Measurements from ENCODE around the gene KLF11. TPM values are rescaled to one million over a fixed set of nuclear protein-coding genes. Genes with fewer than 3 reads are reported as not detected.
"Not testable (repeated sequence)": the region's sequence is repeated elsewhere in the genome, so short reads cannot be mapped to it uniquely, and the experiment has no call there.

Gene KLF11
- total and polyA plus RNA-seq, 5 experiments from 2014 or later: 1.3 to 10.8 (median 4.3) TPM

DNA sequence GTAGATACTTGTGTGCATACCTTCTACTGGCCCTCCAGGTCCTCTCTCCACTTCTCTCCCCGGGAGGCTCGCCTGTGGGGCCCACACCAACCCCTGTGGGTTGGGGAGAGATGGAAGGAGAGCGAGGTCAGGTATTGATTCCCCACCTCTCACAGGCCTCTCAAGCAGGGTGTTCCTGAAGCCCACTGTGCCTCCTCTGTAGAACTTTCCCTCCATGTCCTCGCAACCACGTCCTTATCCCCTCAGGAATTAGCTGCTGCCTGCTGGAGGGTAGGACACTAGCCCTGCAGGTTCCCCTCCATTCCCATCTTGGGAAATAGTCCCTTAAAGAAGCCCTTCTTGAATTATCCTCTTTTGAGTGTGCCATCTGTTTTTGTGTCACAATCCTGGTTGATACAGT lies 38.9 kb upstream of the KLF11 start:
- POLR2A ChIA-PET: no interaction called here
- ATAC-seq (no peak), DNase-seq (no peak)
- no peaks in the 10 kb centered on the region for H3K9me3 Mint-ChIP-seq
- H3K36me3 Mint-ChIP-seq: no peaks in the 10 kb centered on the region
- peaks cover 0 to 1% (median 0%) of the 10 kb centered on the region in 4 donors for H3K4me1 Mint-ChIP-seq
- H3K27ac Mint-ChIP-seq: no peak overlapping the region
- H3K27me3 Mint-ChIP-seq: peaks cover 2 to 47% (median 12%) of the 10 kb centered on the region in 5 donors
- H3K4me3 Mint-ChIP-seq: no peak overlapping the region

DNA sequence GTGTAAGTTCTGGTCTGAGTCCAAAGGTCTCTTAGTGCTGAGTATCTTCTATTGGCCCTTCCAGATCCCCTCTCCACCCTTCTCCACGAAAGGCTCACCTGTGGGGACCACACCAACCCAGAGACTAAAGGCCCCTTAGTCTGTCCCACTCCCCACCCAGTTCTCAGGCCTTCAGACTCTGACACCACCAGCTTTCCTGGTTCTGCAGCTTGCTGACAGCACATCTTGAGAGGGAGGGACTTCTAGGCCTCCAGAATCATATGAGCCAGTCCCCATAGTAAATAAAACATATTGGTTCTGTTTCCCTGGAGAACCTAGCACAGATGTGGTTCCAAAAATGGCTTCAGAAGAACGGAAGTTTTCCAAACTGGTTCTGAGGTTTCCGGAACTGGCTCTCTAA lies 38.5 kb upstream of the KLF11 start:
- ATAC-seq: no peak
- Mint-ChIP-seq H3K36me3 (no peaks in the 10 kb centered on the region), H3K4me1 (peaks cover 0 to 1% (median 0%) of the 10 kb centered on the region in 4 donors), H3K9me3 (no peaks in the 10 kb centered on the region), H3K27ac (no peak overlapping the region), H3K27me3 (peaks cover 2 to 47% (median 12%) of the 10 kb centered on the region in 5 donors), H3K4me3 (no peak overlapping the region)
- POLR2A ChIA-PET: no interaction called here
- no peak for DNase-seq

DNA sequence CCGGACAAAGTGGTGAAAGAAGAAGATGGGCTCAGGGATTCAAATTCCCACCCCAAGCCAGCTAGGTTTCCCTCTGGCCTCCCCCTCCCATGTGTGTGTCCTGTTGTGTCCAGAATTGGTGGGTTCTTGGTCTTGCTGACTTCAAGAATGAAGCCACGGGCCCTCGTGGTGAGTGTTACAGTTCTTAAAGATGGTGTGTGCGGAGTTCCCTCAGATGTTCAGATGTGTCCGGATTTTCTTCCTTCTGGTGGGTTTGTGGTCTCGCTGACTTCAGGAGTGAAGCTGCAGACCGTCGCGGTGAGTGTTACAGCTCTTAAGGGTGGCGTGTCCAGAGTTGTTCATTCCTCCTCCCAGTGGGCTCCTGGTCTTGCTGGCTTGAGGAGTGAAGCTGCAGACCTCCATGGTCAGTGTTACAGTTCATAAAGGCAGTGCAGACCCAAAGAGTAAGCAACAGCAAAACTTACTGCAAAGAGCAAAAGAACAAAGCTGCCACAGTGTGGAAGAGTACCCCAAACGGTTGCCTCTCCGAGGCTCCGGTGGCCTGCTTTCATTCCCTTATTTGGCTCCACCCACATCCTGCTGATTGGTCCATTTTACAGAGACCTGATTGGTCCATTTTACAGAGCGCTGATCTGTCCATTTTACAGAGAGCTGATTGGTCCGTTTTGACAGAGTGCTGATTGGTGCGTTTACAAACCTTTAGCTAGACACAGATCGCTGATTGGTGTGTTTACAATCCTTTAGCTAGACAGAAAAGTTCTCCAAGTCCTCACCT lies 37.7 kb upstream of the KLF11 start:
- peak overlapping the region in 2 of 10 donors; percentile 21 to 32 for H3K27ac Mint-ChIP-seq
- DNase-seq (no peak), ATAC-seq (no peak)
- H3K4me3 Mint-ChIP-seq: no peak overlapping the region
- H3K27me3 Mint-ChIP-seq: peaks cover 2 to 47% (median 12%) of the 10 kb centered on the region in 5 donors
- no peaks in the 10 kb centered on the region for H3K9me3 Mint-ChIP-seq
- H3K4me1 Mint-ChIP-seq: peaks cover 0 to 1% (median 0%) of the 10 kb centered on the region in 4 donors
- H3K36me3 Mint-ChIP-seq: no peaks in the 10 kb centered on the region
- POLR2A ChIA-PET: no interaction called here

DNA sequence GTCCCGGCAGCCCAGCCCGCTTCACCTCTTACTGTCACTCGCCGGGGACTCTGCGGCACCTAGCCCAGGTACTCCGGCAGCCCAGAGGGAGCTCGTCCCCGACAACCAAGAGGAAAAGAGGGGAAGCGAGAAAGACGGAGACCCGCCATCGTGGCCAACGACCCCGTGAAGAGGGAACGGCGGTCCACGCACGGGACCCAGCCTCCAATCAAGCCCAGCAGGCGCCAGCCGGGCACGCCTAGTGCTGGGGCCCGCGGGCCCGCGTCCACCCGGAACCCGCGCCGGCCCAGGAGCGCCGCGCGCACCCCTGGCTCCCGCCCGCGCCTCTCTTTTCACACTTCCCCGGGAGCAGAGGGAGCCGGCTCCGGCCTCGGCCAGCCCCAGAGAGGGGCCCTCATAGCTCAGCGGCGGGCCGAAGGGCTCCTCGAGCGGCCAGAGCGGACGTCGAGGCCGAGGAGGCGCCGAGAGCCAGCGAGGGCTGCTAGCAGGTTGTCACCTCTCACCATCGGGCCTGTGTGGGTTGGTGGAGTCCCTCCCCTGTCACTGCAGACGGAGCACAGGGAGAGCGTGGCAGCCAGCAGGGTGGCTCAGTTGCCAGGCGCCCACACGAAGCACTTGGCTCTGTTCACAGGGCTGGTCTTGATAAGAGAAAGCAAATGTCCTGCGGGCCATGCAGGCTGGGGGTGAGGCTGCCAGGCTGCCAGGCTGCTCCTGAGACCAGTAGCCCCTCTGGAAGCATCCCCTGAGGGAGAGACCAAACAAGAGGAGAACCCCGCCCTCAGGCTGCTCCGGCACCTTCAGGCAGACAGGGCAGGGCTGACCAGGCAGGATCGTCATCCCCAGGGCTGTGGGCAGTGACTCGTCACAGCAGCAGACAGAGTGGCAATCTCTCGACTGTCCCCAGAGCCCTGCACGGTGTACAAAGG lies 36.9 kb upstream of the KLF11 start:
- POLR2A ChIA-PET: no interaction called here
- Mint-ChIP-seq H3K9me3 (no peaks in the 10 kb centered on the region), H3K36me3 (no peaks in the 10 kb centered on the region), H3K4me1 (peaks cover 0 to 1% (median 0%) of the 10 kb centered on the region in 4 donors), H3K27ac (no peak overlapping the region), H3K27me3 (peaks cover 2 to 47% (median 12%) of the 10 kb centered on the region in 5 donors), H3K4me3 (no peak overlapping the region)
- DNase-seq: no peak
- ATAC-seq: peak; percentile 33 to 43

- Mint-ChIP-seq H3K4me3 (no peak overlapping the region), H3K27ac (no peak overlapping the region), H3K4me1 (peaks cover 0 to 1% (median 0%) of the 10 kb centered on the region in 4 donors), H3K27me3 (peaks cover 2 to 47% (median 12%) of the 10 kb centered on the region in 5 donors), H3K36me3 (no peaks in the 10 kb centered on the region), H3K9me3 (no peaks in the 10 kb centered on the region)
- DNase-seq (no peak), ATAC-seq (no peak)
- POLR2A ChIA-PET: no interaction called here
These were observed 35.9 kb upstream of the KLF11 start for GRCh38 chr2:10007435-10007834.

GRCh38 chr2:10007921-10008808 lies 35.2 kb upstream of the KLF11 start:
- H3K27me3 Mint-ChIP-seq: peaks cover 2 to 47% (median 12%) of the 10 kb centered on the region in 5 donors
- no peak overlapping the region for H3K27ac Mint-ChIP-seq
- no peak overlapping the region for H3K4me3 Mint-ChIP-seq
- ATAC-seq (no peak), DNase-seq (no peak)
- H3K4me1 Mint-ChIP-seq: peaks cover 0 to 1% (median 0%) of the 10 kb centered on the region in 4 donors
- no peaks in the 10 kb centered on the region for H3K9me3 Mint-ChIP-seq
- H3K36me3 Mint-ChIP-seq: no peaks in the 10 kb centered on the region
- POLR2A ChIA-PET: no interaction called here

GRCh38 chr2:10008809-10009176 lies 34.6 kb upstream of the KLF11 start:
- no peak for ATAC-seq

DNA sequence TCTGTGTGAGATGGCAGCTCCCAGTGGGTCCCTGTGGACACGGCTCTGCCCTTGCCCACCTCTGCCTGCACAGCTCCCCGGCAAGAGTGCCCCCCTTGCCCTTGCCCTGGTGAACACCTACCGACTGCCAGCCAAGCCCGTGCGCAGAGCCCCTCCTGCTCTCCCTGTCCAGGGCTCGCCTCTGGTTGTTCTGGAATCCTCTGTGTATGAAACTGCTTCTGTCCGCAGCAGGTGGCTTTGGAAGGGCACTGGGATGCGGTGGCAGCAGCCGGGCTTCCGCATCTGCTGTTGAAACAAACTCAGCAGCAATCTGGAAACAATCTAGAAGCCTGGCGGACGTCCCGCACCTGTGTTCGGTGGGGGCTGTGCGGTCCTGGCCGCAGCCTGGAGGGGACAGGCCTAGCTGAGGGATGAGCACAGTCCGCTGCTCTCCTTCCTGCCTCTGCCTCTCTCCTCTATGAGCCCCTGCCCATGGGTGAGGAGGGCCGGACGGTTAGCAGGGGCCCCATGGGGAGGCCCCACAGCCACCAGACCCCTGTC lies 34.0 kb upstream of the KLF11 start:
- DNase-seq (no peak), ATAC-seq (no peak)
- Mint-ChIP-seq H3K36me3 (no peaks in the 10 kb centered on the region), H3K4me1 (peaks cover 0 to 1% (median 0%) of the 10 kb centered on the region in 4 donors), H3K27ac (peak overlapping the region in 1 of 10 donors; percentile 39), H3K9me3 (no peaks in the 10 kb centered on the region), H3K27me3 (peaks cover 2 to 44% (median 12%) of the 10 kb centered on the region in 5 donors), H3K4me3 (no peak overlapping the region)
- POLR2A ChIA-PET: no interaction called here

More at GRCh38 chr2:10008809-10009176, 34.6 kb upstream of the KLF11 start:
- POLR2A ChIA-PET: no interaction called here
- Mint-ChIP-seq H3K4me3 (no peak overlapping the region), H3K9me3 (no peaks in the 10 kb centered on the region), H3K27me3 (peaks cover 2 to 47% (median 12%) of the 10 kb centered on the region in 5 donors), H3K36me3 (no peaks in the 10 kb centered on the region), H3K27ac (peak overlapping the region in 1 of 10 donors; percentile 39), H3K4me1 (peaks cover 0 to 1% (median 0%) of the 10 kb centered on the region in 4 donors)
- no peak for DNase-seq

DNA sequence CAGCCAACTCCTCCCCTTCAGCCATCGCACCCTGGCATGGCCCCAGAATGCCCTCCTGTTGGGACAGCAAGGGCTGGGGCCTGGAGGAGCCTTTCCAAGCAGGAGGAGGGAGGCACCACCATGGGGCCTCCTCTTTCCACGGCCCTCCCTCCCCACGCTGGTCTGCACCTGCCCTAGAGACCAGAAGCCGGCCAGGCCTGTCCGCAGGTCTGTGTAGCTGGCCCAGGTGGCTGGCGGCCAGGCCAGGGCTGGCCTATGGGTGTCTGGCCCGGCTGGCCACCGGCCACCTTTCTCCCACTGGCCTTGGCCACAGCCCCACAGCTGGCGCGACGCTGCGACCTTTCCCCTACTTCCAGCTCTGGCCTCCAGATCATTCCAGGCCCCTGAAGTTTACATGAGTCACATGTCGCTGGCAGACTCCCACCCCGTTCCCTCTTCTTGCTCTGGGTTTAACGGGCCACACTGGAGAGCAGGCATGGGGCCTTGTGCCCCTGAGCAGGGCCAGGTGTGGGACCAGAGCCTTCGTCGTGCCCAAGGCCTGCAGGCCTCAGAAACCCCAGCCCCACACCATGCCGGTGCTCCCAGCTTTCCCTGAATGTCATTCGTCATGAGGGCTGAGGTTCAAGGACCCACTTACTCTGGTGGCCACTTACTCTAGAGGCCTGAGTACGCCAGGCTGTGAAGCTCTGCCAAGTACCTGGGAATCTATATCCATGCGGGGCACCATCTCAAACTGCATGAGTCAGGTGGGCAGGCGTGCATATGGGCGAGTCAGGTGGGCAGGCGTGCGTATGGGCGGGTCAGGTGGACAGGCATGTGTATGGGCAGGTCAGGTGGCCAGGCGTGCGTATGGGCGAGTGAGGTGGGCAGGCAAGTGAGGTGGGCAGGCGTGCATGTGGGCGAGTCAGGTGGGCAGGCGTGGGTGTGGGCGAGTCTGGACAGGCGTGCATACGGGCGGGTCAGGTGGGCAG lies 33.3 kb upstream of the KLF11 start:
- no peaks in the 10 kb centered on the region for H3K9me3 Mint-ChIP-seq
- ATAC-seq (no peak), DNase-seq (no peak)
- no peak overlapping the region for H3K27ac Mint-ChIP-seq
- H3K4me1 Mint-ChIP-seq: peaks cover 0 to 1% (median 0%) of the 10 kb centered on the region in 4 donors
- H3K36me3 Mint-ChIP-seq: no peaks in the 10 kb centered on the region
- H3K27me3 Mint-ChIP-seq: peaks cover 2 to 36% (median 12%) of the 10 kb centered on the region in 5 donors
- POLR2A ChIA-PET: no interaction called here
- no peak overlapping the region for H3K4me3 Mint-ChIP-seq

GRCh38 chr2:10010861-10011605 lies 32.3 kb upstream of the KLF11 start:
- not testable (repeated sequence) for H3K9me3 Mint-ChIP-seq

More at GRCh38 chr2:10010861-10011605, 32.3 kb upstream of the KLF11 start:
- H3K4me3 Mint-ChIP-seq, H3K4me1 Mint-ChIP-seq, ATAC-seq, H3K36me3 Mint-ChIP-seq, DNase-seq, H3K27ac Mint-ChIP-seq, POLR2A ChIA-PET: not testable (repeated sequence)
- peaks cover 2 to 27% (median 9%) of the 10 kb centered on the region in 5 donors for H3K27me3 Mint-ChIP-seq

Data from naive thymus-derived CD8-positive, alpha-beta T cell (primary cell).